ENCODE measurements around the gene NUDT17.

- no peak for TF ChIP-seq TAF1 (IDR thresholded peaks at IDR 0.05; ENCODE audit: borderline replicate concordance, low read depth, low read length)
- no peak for TF ChIP-seq POLR2AphosphoS5 (IDR thresholded peaks at IDR 0.05; ENCODE audit: low read depth, low read length)
- no peak for TF ChIP-seq POLR2A (IDR thresholded peaks at IDR 0.05; ENCODE audit: low read depth, low read length)
Observed at GRCh38 chr1:145827966-145828365, 17.5 kb upstream of the NUDT17 start.

Measured in GM12892 (cell line).